Vagina (tissue), 2 donors: ENCODE results near the gene DCUN1D2. TPM values are rescaled to one million over a fixed set of nuclear protein-coding genes. Genes with fewer than 3 reads are reported as not detected.

Experiments used
- DNase-seq, 2 donors: peaks; one replicate each; pipeline ENCODE4 v3.0.0-alpha.2; 2017; ENCODE audit errors: extremely low spot score in 2 of 2
- H3K27ac ChIP-seq: fragments of 200-600 bp; sonication (generic); one replicate; pipeline ENCODE4 v1.5.1; 2019
- H3K27me3 ChIP-seq: fragments of 200-600 bp; sonication (generic); one replicate; pipeline ENCODE4 v1.5.1; 2019
- H3K36me3 ChIP-seq, 2 donors: fragments of 200-600 bp; sonication (generic); one replicate each; pipeline ENCODE4 v1.5.1; 2017 to 2019
- H3K4me1 ChIP-seq: fragments of 200-600 bp; sonication (generic); one replicate; pipeline ENCODE4 v1.5.1; 2019
- H3K4me3 ChIP-seq, 2 donors: fragments of 200-600 bp; sonication (generic); 1 replicate in 1 of 2; 2 replicates in 1 of 2; pipeline ENCODE4 v1.5.1; 2016 to 2019
- H3K9me3 ChIP-seq: fragments of 200-600 bp; sonication (generic); one replicate; pipeline ENCODE4 v1.5.1; 2019
- POLR2A ChIP-seq, 2 donors: fragments of 450-650 bp; IDR thresholded peaks; one replicate each; pipeline ENCODE4 v1.6.1; 2017; ENCODE audit warnings: antibody characterized with exemption in 2 of 2, mild to moderate bottlenecking in 2 of 2, moderate library complexity in 2 of 2
- POLR2AphosphoS5 ChIP-seq, 2 donors: sonication (generic); formaldehyde crosslinking; IDR thresholded peaks; one replicate each; pipeline ENCODE4 v1.9.0; 2017; ENCODE audit warnings: antibody characterized with exemption in 2 of 2, mild to moderate bottlenecking in 2 of 2, low read depth in 1 of 2; ENCODE audit not compliant: insufficient read depth in 1 of 2
- intact Hi-C: fragments of 100-400 bp; cut with DNase I; formaldehyde crosslinking; loops from one replicate; pipeline ENCODE4 v1.15.1; 2023
- total RNA-seq: library from RNA; depleted of rRNA; stranded (reverse); fragments of >200 nt; gene quantifications from one replicate; pipeline ENCODE4 v1.2.3, GENCODE V29; 2016
- TF ChIP-seq, protein P1 (sequence below), 3 experiments: fragments of 450-650 bp in 2 of 3; fragments of 200-600 bp in 1 of 3; sonication (generic) in 1 of 3; IDR thresholded peaks; one replicate each; pipeline ENCODE4 v1.5.1; 2017 to 2019; ENCODE audit warnings: antibody characterized with exemption in 3 of 3, mild to moderate bottlenecking in 2 of 3, moderate library complexity in 2 of 3

Gene DCUN1D2
- total RNA-seq, 1 donor from 2014 or later = 13.3 TPM

DNA sequence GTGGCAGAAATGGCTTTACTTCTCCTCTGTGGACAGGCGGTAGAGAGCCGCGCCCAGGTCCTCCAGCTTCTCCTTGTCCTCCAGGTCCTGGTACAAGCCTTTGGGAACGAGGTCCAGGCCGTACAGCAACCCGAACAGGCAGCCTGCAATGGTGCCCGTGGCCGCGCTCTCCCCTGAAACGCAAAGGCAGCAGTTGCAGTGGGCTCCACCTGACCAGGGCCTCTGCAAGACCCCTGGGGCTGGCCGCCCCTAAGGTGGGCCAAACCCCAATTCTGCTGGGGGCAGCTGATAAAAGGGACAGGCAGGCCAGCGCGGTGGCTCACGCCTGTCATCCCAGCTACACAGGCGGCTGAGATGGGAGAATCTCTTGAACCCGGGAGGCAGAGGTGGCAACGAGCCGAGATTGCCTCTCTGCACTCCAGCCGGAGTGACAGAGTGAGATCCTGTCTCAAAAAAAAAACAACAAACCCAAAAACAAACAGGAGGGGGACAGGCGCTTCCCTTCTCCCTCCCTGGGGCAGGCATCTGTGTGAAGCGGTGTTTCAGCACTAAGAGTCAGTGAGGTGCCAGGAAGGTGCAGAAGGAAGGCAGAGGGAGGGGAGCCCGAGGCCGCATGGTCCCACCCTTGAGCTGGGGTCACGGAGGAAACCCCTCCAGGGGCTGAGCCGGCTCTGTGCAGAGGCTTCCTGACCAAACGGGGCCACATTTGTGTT, 67.5 kb downstream of the DCUN1D2 start:
- TF ChIP-seq POLR2AphosphoS5 (IDR thresholded peaks at IDR 0.05; ENCODE audit: insufficient read depth in 1 of 2, low read depth in 1 of 2) (no peak), POLR2A (IDR thresholded peaks at IDR 0.05) (no peak)
- TF ChIP-seq, protein P1, sequence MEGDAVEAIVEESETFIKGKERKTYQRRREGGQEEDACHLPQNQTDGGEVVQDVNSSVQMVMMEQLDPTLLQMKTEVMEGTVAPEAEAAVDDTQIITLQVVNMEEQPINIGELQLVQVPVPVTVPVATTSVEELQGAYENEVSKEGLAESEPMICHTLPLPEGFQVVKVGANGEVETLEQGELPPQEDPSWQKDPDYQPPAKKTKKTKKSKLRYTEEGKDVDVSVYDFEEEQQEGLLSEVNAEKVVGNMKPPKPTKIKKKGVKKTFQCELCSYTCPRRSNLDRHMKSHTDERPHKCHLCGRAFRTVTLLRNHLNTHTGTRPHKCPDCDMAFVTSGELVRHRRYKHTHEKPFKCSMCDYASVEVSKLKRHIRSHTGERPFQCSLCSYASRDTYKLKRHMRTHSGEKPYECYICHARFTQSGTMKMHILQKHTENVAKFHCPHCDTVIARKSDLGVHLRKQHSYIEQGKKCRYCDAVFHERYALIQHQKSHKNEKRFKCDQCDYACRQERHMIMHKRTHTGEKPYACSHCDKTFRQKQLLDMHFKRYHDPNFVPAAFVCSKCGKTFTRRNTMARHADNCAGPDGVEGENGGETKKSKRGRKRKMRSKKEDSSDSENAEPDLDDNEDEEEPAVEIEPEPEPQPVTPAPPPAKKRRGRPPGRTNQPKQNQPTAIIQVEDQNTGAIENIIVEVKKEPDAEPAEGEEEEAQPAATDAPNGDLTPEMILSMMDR (IDR thresholded peaks at IDR 0.05) = no peak
- DNase-seq = no peak
- no peak overlapping the region for H3K4me3 ChIP-seq
- intact Hi-C loops = no loop called here
- no peaks in the 10 kb centered on the region for H3K9me3 ChIP-seq
- no peaks in the 10 kb centered on the region for H3K36me3 ChIP-seq
- no peaks in the 10 kb centered on the region for H3K27me3 ChIP-seq
- peak overlapping the region; percentile 82 for H3K27ac ChIP-seq
- peaks cover 12% of the 10 kb centered on the region for H3K4me1 ChIP-seq

DNA sequence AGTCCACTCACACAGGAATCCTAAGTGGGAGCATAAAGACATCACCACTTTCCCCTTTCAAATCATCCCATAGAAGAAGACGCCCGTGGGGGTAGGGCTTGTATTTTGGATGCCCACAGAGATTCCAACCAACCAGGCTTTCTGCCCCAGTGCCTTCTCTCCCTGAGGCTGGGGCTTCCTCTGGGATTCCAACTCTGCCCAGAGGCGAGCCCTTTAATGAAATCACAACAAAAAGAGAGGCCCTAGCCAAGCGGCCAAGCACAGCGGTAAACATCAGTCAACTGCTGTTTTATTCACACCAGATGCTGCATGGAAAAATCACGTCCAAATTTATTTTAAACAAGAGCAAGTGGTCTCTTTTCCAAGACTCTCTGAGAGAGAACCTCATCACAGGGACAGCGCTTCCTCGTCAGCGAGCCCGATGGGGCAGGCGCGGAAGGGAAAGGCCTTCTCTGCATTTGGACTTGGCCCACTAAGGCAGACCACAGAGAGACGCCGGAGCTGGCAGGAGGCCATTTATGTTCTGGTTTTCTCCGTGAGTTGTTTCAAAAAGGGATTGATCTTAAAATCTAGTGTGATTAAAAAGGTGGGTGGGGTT, 68.7 kb downstream of the DCUN1D2 start:
- TF ChIP-seq POLR2AphosphoS5 (IDR thresholded peaks at IDR 0.05; ENCODE audit: insufficient read depth in 1 of 2, low read depth in 1 of 2) (no peak), POLR2A (IDR thresholded peaks at IDR 0.05) (no peak)
- no peaks in the 10 kb centered on the region for H3K36me3 ChIP-seq
- H3K9me3 ChIP-seq = no peaks in the 10 kb centered on the region
- no peaks in the 10 kb centered on the region for H3K27me3 ChIP-seq
- H3K4me3 ChIP-seq = no peak overlapping the region
- intact Hi-C loops = no loop called here
- no peak for DNase-seq
- peaks cover 12% of the 10 kb centered on the region for H3K4me1 ChIP-seq
- H3K27ac ChIP-seq = peak overlapping the region; percentile 82

DNA sequence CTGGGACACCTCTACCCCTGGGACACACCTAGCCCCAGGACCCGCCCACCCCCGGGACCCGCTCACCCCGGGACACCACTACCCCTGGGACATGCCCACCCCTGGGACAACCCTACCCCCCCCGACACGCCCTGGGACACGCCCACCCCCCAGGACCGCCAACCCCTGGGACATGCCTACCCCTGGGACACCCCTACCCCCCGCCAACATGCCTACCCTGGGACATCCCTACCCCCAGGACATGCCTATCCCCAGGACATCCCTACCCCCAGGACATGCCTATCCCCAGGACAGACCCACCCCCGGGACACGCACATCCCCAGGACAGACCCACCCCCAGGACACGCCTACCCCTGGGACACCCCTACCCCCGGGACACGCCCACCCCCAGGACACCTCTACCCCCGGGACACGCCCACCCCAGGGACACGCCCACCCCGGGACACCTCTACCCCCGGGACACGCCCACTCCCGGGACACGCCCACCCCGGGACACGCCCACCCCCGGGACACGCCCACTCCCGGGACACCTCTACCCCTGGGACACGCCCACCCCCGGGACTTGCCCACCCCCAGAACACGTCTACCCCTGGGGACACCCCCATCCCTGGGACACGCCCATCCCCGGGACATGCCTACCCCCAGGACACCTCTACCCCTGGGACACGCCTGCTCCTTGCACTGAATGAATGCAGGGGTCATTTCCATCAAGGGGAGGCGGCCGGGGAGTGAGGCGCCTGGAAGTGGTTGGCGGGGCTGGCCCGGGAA, 69.5 kb downstream of the DCUN1D2 start:
- TF ChIP-seq, protein P1 (IDR thresholded peaks at IDR 0.05) = no peak
- TF ChIP-seq POLR2A (IDR thresholded peaks at IDR 0.05) (no peak), POLR2AphosphoS5 (IDR thresholded peaks at IDR 0.05; ENCODE audit: insufficient read depth in 1 of 2, low read depth in 1 of 2) (no peak)
- Histone ChIP-seq H3K36me3 (no peaks in the 10 kb centered on the region), H3K27ac (peak overlapping the region; percentile 82), H3K27me3 (no peaks in the 10 kb centered on the region), H3K9me3 (no peaks in the 10 kb centered on the region), H3K4me1 (peaks cover 12% of the 10 kb centered on the region), H3K4me3 (no peak overlapping the region)
- DNase-seq = no peak
- intact Hi-C loops = no loop called here

DNA sequence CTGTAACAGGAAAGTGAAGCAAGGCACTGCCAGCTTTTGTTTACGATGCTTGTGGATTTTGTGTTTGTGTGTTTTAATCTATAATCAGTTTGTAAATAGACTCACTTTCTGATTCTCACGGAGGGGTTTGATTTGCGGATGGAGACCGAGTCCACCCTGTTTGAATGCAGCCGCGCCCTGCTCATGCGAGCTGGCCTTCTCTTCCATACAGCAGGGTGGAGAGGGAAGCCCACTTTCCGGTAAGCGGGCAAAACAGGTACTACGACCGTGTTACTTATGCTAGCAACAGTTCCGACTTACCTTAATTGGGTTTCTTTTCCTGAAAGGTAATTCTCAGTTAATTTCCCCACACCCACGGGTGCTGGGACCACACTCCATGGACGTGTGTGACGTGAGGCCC, 70.3 kb downstream of the DCUN1D2 start:
- Histone ChIP-seq H3K9me3 (no peaks in the 10 kb centered on the region), H3K4me3 (no peak overlapping the region), H3K4me1 (peaks cover 12% of the 10 kb centered on the region), H3K36me3 (no peaks in the 10 kb centered on the region), H3K27me3 (no peaks in the 10 kb centered on the region), H3K27ac (no peak overlapping the region)
- TF ChIP-seq, protein P1 (IDR thresholded peaks at IDR 0.05) = no peak
- TF ChIP-seq POLR2A (IDR thresholded peaks at IDR 0.05) (no peak), POLR2AphosphoS5 (IDR thresholded peaks at IDR 0.05; ENCODE audit: insufficient read depth in 1 of 2, low read depth in 1 of 2) (no peak)
- no peak for DNase-seq
- intact Hi-C loops = no loop called here

DNA sequence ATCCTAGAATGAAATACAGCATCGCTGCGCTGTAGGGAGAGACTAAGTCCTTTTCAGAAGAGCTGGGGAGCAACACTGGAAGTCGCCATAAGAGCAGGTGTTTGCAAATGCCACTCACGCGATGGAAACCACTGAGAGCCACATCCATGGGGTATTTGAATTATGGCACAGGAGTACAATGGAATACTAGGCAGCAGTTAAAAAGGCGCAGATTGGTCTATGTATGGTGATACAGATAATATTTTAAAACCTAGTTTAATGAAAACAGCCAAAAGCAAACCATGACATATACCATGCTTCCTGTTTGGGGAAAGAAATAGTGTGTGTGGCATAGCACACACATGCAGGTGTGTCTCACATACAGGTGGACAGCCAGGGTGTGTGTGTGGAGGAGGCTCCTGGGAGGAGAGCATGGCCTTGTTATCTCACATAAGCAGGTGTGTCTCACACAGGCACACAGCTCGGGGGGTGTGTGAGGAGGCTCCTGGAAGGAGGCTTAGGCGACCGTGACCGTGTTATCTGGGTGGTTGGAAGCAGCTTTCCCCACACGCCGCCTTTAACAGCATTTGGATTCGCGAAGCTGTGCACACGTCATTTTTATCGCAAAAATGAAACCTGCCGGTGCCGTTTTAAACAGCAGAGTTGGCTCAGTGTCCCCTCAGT, 70.8 kb downstream of the DCUN1D2 start:
- H3K9me3 ChIP-seq = no peaks in the 10 kb centered on the region
- no peak overlapping the region for H3K4me3 ChIP-seq
- H3K36me3 ChIP-seq = no peaks in the 10 kb centered on the region
- no peaks in the 10 kb centered on the region for H3K27me3 ChIP-seq
- H3K27ac ChIP-seq = no peak overlapping the region
- DNase-seq = no peak
- intact Hi-C loops = no loop called here
- no peak for TF ChIP-seq POLR2A (IDR thresholded peaks at IDR 0.05)
- TF ChIP-seq POLR2AphosphoS5 (IDR thresholded peaks at IDR 0.05; ENCODE audit: insufficient read depth in 1 of 2, low read depth in 1 of 2) = no peak
- TF ChIP-seq, protein P1 (IDR thresholded peaks at IDR 0.05) = no peak
- H3K4me1 ChIP-seq = peaks cover 12% of the 10 kb centered on the region
